Activated T-cell treated with anti-CD3 and anti-CD28 coated beads, Interleukin-2, amount 50 U/mL, for 24 hours (primary cell): ENCODE measurements around the gene CFAP73.
A peak's percentile ranks its signal among the peaks of the same experiment; 100 is the strongest.

ENCODE experiments used
- DNase-seq: peaks from one replicate; pipeline ENCODE4 v3.0.0-alpha.2; 2020
- H3K27ac Mint-ChIP-seq: 2 replicates; pipeline ENCODE4 v1.8.0; 2020; ENCODE audit warnings: mild to moderate bottlenecking, mixed read lengths
- H3K27me3 Mint-ChIP-seq: 2 replicates; pipeline ENCODE4 v1.8.0; 2020; ENCODE audit warnings: mixed read lengths
- H3K36me3 Mint-ChIP-seq: 2 replicates; pipeline ENCODE4 v1.8.0; 2020; ENCODE audit warnings: low read depth, mixed read lengths
- H3K4me1 Mint-ChIP-seq: 2 replicates; pipeline ENCODE4 v1.8.0; 2020; ENCODE audit warnings: low read depth, mixed read lengths
- H3K4me3 Mint-ChIP-seq: 2 replicates; pipeline ENCODE4 v1.8.0; 2020; ENCODE audit warnings: mild to moderate bottlenecking, moderate library complexity, mixed read lengths
- H3K9me3 Mint-ChIP-seq: 2 replicates; pipeline ENCODE4 v1.8.0; 2020; ENCODE audit warnings: mixed read lengths

Gene CFAP73

GRCh38 chr12:113149361-113150150, at the start of gene CFAP73:
Gene CFAP73, plus strand, starts transcription at chr12:113149724. Its CDS starts 134 bp downstream, at chr12:113149858.
- no peak within 1 kb of the TSS for H3K4me3 Mint-ChIP-seq
- no peak within 1 kb of the TSS for H3K27ac Mint-ChIP-seq
- H3K4me1 Mint-ChIP-seq, result peaks cover 21% of the 10 kb centered on the region
- no peak for DNase-seq
- H3K36me3 Mint-ChIP-seq, result no peaks in the 10 kb centered on the region
- H3K9me3 Mint-ChIP-seq, result no peaks in the 10 kb centered on the region
- H3K27me3 Mint-ChIP-seq, result peaks cover 16% of the 10 kb centered on the region

- Mint-ChIP-seq H3K36me3 (no peaks in the 10 kb centered on the region), H3K27ac (no peak overlapping the region), H3K27me3 (no peaks in the 10 kb centered on the region), H3K9me3 (no peaks in the 10 kb centered on the region), H3K4me3 (no peak overlapping the region), H3K4me1 (peaks cover 25% of the 10 kb centered on the region)
- no peak for DNase-seq
Observed at GRCh38 chr12:113099764-113100163, 49.8 kb upstream of the CFAP73 start.

GRCh38 chr12:113101751-113102150, 47.8 kb upstream of the CFAP73 start:
- Mint-ChIP-seq H3K9me3 (no peaks in the 10 kb centered on the region), H3K27ac (no peak overlapping the region), H3K27me3 (no peaks in the 10 kb centered on the region), H3K4me1 (peaks cover 21% of the 10 kb centered on the region), H3K36me3 (no peaks in the 10 kb centered on the region), H3K4me3 (no peak overlapping the region)
- no peak for DNase-seq

- Mint-ChIP-seq H3K4me1 (peaks cover 21% of the 10 kb centered on the region), H3K27ac (peak overlapping the region; percentile 1), H3K4me3 (no peak overlapping the region), H3K27me3 (no peaks in the 10 kb centered on the region), H3K9me3 (no peaks in the 10 kb centered on the region), H3K36me3 (no peaks in the 10 kb centered on the region)
- no peak for DNase-seq
Observed at GRCh38 chr12:113102811-113103210, 46.7 kb upstream of the CFAP73 start.

GRCh38 chr12:113103756-113104450, 45.6 kb upstream of the CFAP73 start:
- peaks cover 11% of the 10 kb centered on the region for H3K4me1 Mint-ChIP-seq
- peak overlapping the region; percentile 64 for H3K4me3 Mint-ChIP-seq
- H3K36me3 Mint-ChIP-seq, result no peaks in the 10 kb centered on the region
- H3K9me3 Mint-ChIP-seq, result no peaks in the 10 kb centered on the region
- DNase-seq, result peak; percentile 77
- H3K27ac Mint-ChIP-seq, result peak overlapping the region; percentile 31
- no peaks in the 10 kb centered on the region for H3K27me3 Mint-ChIP-seq

GRCh38 chr12:113104953-113105510, 44.5 kb upstream of the CFAP73 start:
- no peak overlapping the region for H3K4me3 Mint-ChIP-seq
- no peak overlapping the region for H3K27ac Mint-ChIP-seq
- H3K4me1 Mint-ChIP-seq, result peaks cover 11% of the 10 kb centered on the region

GRCh38 chr12:113105606-113106271, 43.8 kb upstream of the CFAP73 start:
- Mint-ChIP-seq H3K4me1 (peaks cover 13% of the 10 kb centered on the region), H3K27me3 (no peaks in the 10 kb centered on the region), H3K27ac (no peak overlapping the region), H3K9me3 (no peaks in the 10 kb centered on the region), H3K36me3 (no peaks in the 10 kb centered on the region), H3K4me3 (no peak overlapping the region)
- DNase-seq, result no peak

More at GRCh38 chr12:113104953-113105510, 44.5 kb upstream of the CFAP73 start:
- Mint-ChIP-seq H3K27me3 (no peaks in the 10 kb centered on the region), H3K36me3 (no peaks in the 10 kb centered on the region), H3K9me3 (no peaks in the 10 kb centered on the region)
- DNase-seq, result no peak

GRCh38 chr12:113106361-113106760, 43.2 kb upstream of the CFAP73 start:
- Mint-ChIP-seq H3K36me3 (no peaks in the 10 kb centered on the region), H3K27me3 (no peaks in the 10 kb centered on the region), H3K27ac (no peak overlapping the region), H3K4me3 (no peak overlapping the region), H3K9me3 (no peaks in the 10 kb centered on the region), H3K4me1 (peaks cover 13% of the 10 kb centered on the region)
- DNase-seq, result no peak

GRCh38 chr12:113108308-113108707, 41.2 kb upstream of the CFAP73 start:
- DNase-seq, result no peak
- H3K27ac Mint-ChIP-seq, result no peak overlapping the region
- no peaks in the 10 kb centered on the region for H3K36me3 Mint-ChIP-seq
- H3K27me3 Mint-ChIP-seq, result no peaks in the 10 kb centered on the region
- no peak overlapping the region for H3K4me3 Mint-ChIP-seq
- H3K4me1 Mint-ChIP-seq, result peaks cover 13% of the 10 kb centered on the region
- H3K9me3 Mint-ChIP-seq, result no peaks in the 10 kb centered on the region

- peaks cover 5% of the 10 kb centered on the region for H3K4me1 Mint-ChIP-seq
- H3K4me3 Mint-ChIP-seq, result no peak overlapping the region
- H3K27ac Mint-ChIP-seq, result no peak overlapping the region
- no peaks in the 10 kb centered on the region for H3K9me3 Mint-ChIP-seq
- no peaks in the 10 kb centered on the region for H3K36me3 Mint-ChIP-seq
- no peaks in the 10 kb centered on the region for H3K27me3 Mint-ChIP-seq
- no peak for DNase-seq
Observed at GRCh38 chr12:113109360-113109759, 40.2 kb upstream of the CFAP73 start.

- Mint-ChIP-seq H3K27ac (no peak overlapping the region), H3K4me3 (no peak overlapping the region), H3K27me3 (no peaks in the 10 kb centered on the region), H3K4me1 (peaks cover 5% of the 10 kb centered on the region), H3K36me3 (no peaks in the 10 kb centered on the region), H3K9me3 (no peaks in the 10 kb centered on the region)
- no peak for DNase-seq
Observed at GRCh38 chr12:113109872-113110599, 39.5 kb upstream of the CFAP73 start.

- no peaks in the 10 kb centered on the region for H3K9me3 Mint-ChIP-seq
- no peaks in the 10 kb centered on the region for H3K36me3 Mint-ChIP-seq
- H3K27ac Mint-ChIP-seq, result no peak overlapping the region
- H3K4me1 Mint-ChIP-seq, result peaks cover 5% of the 10 kb centered on the region
- H3K4me3 Mint-ChIP-seq, result no peak overlapping the region
- no peak for DNase-seq
- no peaks in the 10 kb centered on the region for H3K27me3 Mint-ChIP-seq
Observed at GRCh38 chr12:113111247-113111646, 38.3 kb upstream of the CFAP73 start.

GRCh38 chr12:113112043-113112899, 37.3 kb upstream of the CFAP73 start:
- H3K27me3 Mint-ChIP-seq, result no peaks in the 10 kb centered on the region
- H3K4me1 Mint-ChIP-seq, result peaks cover 5% of the 10 kb centered on the region
- H3K4me3 Mint-ChIP-seq, result no peak overlapping the region
- no peak for DNase-seq
- H3K36me3 Mint-ChIP-seq, result no peaks in the 10 kb centered on the region
- H3K27ac Mint-ChIP-seq, result no peak overlapping the region
- H3K9me3 Mint-ChIP-seq, result no peaks in the 10 kb centered on the region
